ENCODE data around the gene EZR. TPM values are rescaled to one million over a fixed set of nuclear protein-coding genes. Genes with fewer than 3 reads are reported as not detected.
A peak's percentile ranks its signal among the peaks of the same experiment; 100 is the strongest.

The EZR gene
- total and polyA plus RNA-seq, 9 of the 15 experiments (the other 6 are each of a cell fraction or from before 2014, with no cell fraction given): 36.5 to 162 (median 104) TPM

DNA sequence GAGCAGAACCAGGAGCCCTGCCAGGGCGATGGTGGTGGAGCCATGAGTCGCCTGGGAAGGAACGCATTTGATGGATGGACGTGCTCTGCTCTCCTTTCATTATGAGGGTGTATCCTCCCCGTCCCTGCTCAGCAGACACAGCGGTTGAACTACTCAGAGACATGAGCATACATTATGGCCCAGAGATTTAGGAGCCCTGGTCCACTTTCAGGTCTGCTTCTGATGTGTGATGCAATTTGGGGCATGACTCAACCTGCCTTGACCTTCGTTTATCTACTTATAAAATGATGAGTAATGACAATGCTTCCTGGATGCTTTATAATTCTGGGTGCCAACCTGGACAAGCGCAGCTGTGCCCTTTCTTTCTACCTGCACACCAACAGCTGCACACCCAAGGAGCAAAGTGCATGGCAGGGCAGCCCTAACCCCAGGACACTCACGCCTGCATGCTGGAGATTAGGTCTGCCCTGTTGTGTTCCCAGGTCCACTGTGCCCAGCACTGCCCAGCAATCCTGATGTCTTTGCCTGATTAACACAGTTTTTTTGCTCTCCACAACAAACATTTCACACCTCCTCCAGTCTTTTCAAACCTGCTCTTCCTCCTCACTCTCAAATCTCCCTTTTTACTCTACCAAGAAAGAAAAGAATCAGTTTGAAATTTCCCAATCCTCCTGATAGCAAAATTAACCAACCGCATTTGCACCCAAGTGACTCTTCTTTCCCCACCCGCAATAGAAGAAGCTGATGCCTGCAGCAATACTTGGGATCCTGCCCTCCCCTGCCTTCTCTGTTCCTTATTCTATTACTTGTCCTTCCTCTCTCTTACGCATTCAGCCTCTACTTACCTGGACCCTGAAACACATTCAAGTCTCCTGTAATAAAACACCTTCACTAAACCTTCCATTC lies 81.2 kb downstream of the EZR start:
- POLR2A ChIA-PET: interaction anchor here (0.8 to 1.5 kb wide), 3 partner anchors 23 to 157 kb away, joined by 3 to 5 read pairs (median 4); no protein-coding TSS in a partner anchor
- no peaks in the 10 kb centered on the region for H3K36me3 ChIP-seq (ENCODE audit: control insufficient read depth, insufficient read depth, low read length)
- peaks cover 14% of the 10 kb centered on the region for H3K9me3 ChIP-seq (replicated peaks; ENCODE audit: control insufficient read depth, insufficient read depth, low read depth, low read length)
- no TSS peak for BruUV-seq (replicated peaks)
- FAIRE-seq (no peak), ATAC-seq (peak; percentile 39; the same call in 2 of the 3 replicates), DNase-seq (ENCODE audit: extremely low read depth in 1 of 4, low spot score in 3 of 4) (no peak)
- no peak overlapping the region for H3K4me2 ChIP-seq (ENCODE audit: insufficient read depth, low read length)
- no peak overlapping the region for H3K4me3 ChIP-seq
- no peaks in the 10 kb centered on the region for H3K79me2 ChIP-seq (ENCODE audit: control insufficient read depth, insufficient read depth, low read length)
- H3K9ac ChIP-seq (ENCODE audit: insufficient read depth in 1 of 2, low read depth in 2 of 2, low read length in 2 of 2): no peak overlapping the region
- no peaks in the 10 kb centered on the region for H4K20me1 ChIP-seq (replicated peaks; ENCODE audit: control insufficient read depth, insufficient read depth, low read length)
- intact Hi-C loops (cut with micrococcal nuclease) (no loop called here), in situ Hi-C loops (cut with MboI) (no loop called here)
- no peak overlapping the region for H2AFZ ChIP-seq (ENCODE audit: low read depth, low read length)
- 4% methylated on average over 12 of the region's 12 CpGs for WGBS (ENCODE audit: insufficient coverage, low coverage, missing lambda C conversion rate)
- H3K9me1 ChIP-seq (ENCODE audit: control insufficient read depth, insufficient read depth, low read length): no peaks in the 10 kb centered on the region
- peaks cover 3 to 20% of the 10 kb centered on the region in 2 experiments; a peak in 2 of 5 replicates for H3K27me3 ChIP-seq (ENCODE audit: control insufficient read depth in 2 of 2, insufficient read depth in 2 of 2, low read length in 2 of 2)
- H3K27ac ChIP-seq (ENCODE audit: extremely low read depth, low read depth, low read length): no peak overlapping the region
- H3K4me1 ChIP-seq (replicated peaks in 1 of 2; ENCODE audit: control insufficient read depth in 2 of 2, insufficient read depth in 2 of 2, low read length in 2 of 2): no peaks in the 10 kb centered on the region; a peak in 1 of 5 replicates
- CTCF ChIA-PET (ENCODE audit: low intra/inter-chr PET ratio): no interaction called here
- TF ChIP-seq NFATC3 (IDR thresholded peaks at IDR 0.05): no peak
- TF ChIP-seq, protein P1, sequence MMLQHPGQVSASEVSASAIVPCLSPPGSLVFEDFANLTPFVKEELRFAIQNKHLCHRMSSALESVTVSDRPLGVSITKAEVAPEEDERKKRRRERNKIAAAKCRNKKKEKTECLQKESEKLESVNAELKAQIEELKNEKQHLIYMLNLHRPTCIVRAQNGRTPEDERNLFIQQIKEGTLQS (IDR thresholded peaks at IDR 0.05): peak; percentile 83
- TF ChIP-seq, protein P1 (CRISPR knock-in tag; conservative IDR thresholded peaks at IDR 0.05): no peak
- TF ChIP-seq ZNF184 (CRISPR knock-in tag; IDR thresholded peaks at IDR 0.05): no peak
- TF ChIP-seq PTTG1 (tag; IDR thresholded peaks at IDR 0.05; ENCODE audit: low read depth): no peak
- no peak for TF ChIP-seq ZNF551 (CRISPR knock-in tag; IDR thresholded peaks at IDR 0.05)
- peak; percentile 57; the same call in 1 of the 2 replicates for TF ChIP-seq C11orf30 (IDR thresholded peaks at IDR 0.05; ENCODE audit: low read depth)
- peak; percentile 68 for TF ChIP-seq JUND (IDR thresholded peaks at IDR 0.05; ENCODE audit: borderline replicate concordance, low read depth, low read length)
- TF ChIP-seq JUND (tag; IDR thresholded peaks at IDR 0.05; ENCODE audit: borderline replicate concordance, low read depth, low read length): no peak
- TF ChIP-seq MAFG (tag; conservative IDR thresholded peaks at IDR 0.05): peak; percentile 34
- no peak for TF ChIP-seq STAT5A (IDR thresholded peaks at IDR 0.05; ENCODE audit: borderline replicate concordance, low read length)
- TF ChIP-seq PHTF2 (CRISPR knock-in tag; IDR thresholded peaks at IDR 0.05): no peak
- TF ChIP-seq FOSL1 (tag; conservative IDR thresholded peaks at IDR 0.05): peak; percentile 89
- no peak for TF ChIP-seq ARID1B (IDR thresholded peaks at IDR 0.05)
- TF ChIP-seq CEBPB (tag; IDR thresholded peaks at IDR 0.05): peak; percentile 77
- peak; percentile 30; the same call in 1 of the 2 replicates for TF ChIP-seq MAFK (IDR thresholded peaks at IDR 0.05; ENCODE audit: low read length)
- 0 out of 2 replicates have a peak, but pooled peaks have one; percentile 24 for TF ChIP-seq CTBP1 (IDR thresholded peaks at IDR 0.05; ENCODE audit: borderline replicate concordance)
- TF ChIP-seq THRB (CRISPR knock-in tag; conservative IDR thresholded peaks at IDR 0.05): no peak
- TF ChIP-seq ZNF780A (CRISPR knock-in tag; IDR thresholded peaks at IDR 0.05): no peak
- no peak for TF ChIP-seq RBM22 (IDR thresholded peaks at IDR 0.05; ENCODE audit: low read depth, low read length, poor library complexity, severe bottlenecking)
- TF ChIP-seq ZNF316 (IDR thresholded peaks at IDR 0.05): peak; percentile 58
- no peak for TF ChIP-seq MEF2A (IDR thresholded peaks at IDR 0.05; ENCODE audit: control insufficient read depth, low read depth, low read length)
- no peak for TF ChIP-seq ZC3H8 (IDR thresholded peaks at IDR 0.05)
- no peak for TF ChIP-seq ZSCAN29 (IDR thresholded peaks at IDR 0.05)
